Activated T-cell treated with anti-CD3 and anti-CD28 coated beads, Interleukin-2, amount 50 U/mL, for 48 hours (primary cell): ENCODE results near the gene NPAS3.

Experiments used
- DNase-seq, 2 experiments: peaks; one replicate each; pipeline ENCODE4 v3.0.0-alpha.2; 2020

Gene NPAS3

GRCh38 chr14:33343016-33343415 lies 404.3 kb downstream of the NPAS3 start:
- no peak for DNase-seq

- DNase-seq, result no peak
Measured at GRCh38 chr14:33347796-33348195, 409.1 kb downstream of the NPAS3 start.

- DNase-seq, result no peak
Measured at GRCh38 chr14:33348510-33348909, 409.8 kb downstream of the NPAS3 start.

GRCh38 chr14:33349871-33350270 lies 411.2 kb downstream of the NPAS3 start:
- DNase-seq, result no peak

- no peak for DNase-seq
Measured at GRCh38 chr14:33350366-33350990, 411.8 kb downstream of the NPAS3 start.

GRCh38 chr14:33352821-33353220 lies 414.1 kb downstream of the NPAS3 start:
- no peak for DNase-seq

GRCh38 chr14:33356181-33356580 lies 417.5 kb downstream of the NPAS3 start:
- no peak for DNase-seq

GRCh38 chr14:33357225-33358010 lies 418.7 kb downstream of the NPAS3 start:
- no peak for DNase-seq

GRCh38 chr14:33359288-33359881 lies 420.7 kb downstream of the NPAS3 start:
- DNase-seq, result no peak

GRCh38 chr14:33362934-33363333 lies 424.3 kb downstream of the NPAS3 start:
- no peak for DNase-seq

- no peak for DNase-seq
Measured at GRCh38 chr14:33363682-33364081, 425.0 kb downstream of the NPAS3 start.

GRCh38 chr14:33364466-33364865 lies 425.8 kb downstream of the NPAS3 start:
- DNase-seq, result no peak

GRCh38 chr14:33369041-33369440 lies 430.4 kb downstream of the NPAS3 start:
- DNase-seq, result no peak

GRCh38 chr14:33369972-33370371 lies 431.3 kb downstream of the NPAS3 start:
- no peak for DNase-seq

GRCh38 chr14:33370426-33370825 lies 431.7 kb downstream of the NPAS3 start:
- no peak for DNase-seq

- no peak for DNase-seq
Measured at GRCh38 chr14:33375196-33375595, 436.5 kb downstream of the NPAS3 start.

- DNase-seq, result no peak
Measured at GRCh38 chr14:33375786-33376185, 437.1 kb downstream of the NPAS3 start.

GRCh38 chr14:33376510-33376909 lies 437.8 kb downstream of the NPAS3 start:
- no peak for DNase-seq

- DNase-seq, result no peak
Measured at GRCh38 chr14:33377596-33378390, 439.1 kb downstream of the NPAS3 start.

GRCh38 chr14:33381717-33382116 lies 443.0 kb downstream of the NPAS3 start:
- no peak for DNase-seq

GRCh38 chr14:33386140-33386539 lies 447.5 kb downstream of the NPAS3 start:
- DNase-seq, result no peak

GRCh38 chr14:33386781-33387180 lies 448.1 kb downstream of the NPAS3 start:
- DNase-seq, result no peak

GRCh38 chr14:33390335-33390734 lies 451.7 kb downstream of the NPAS3 start:
- no peak for DNase-seq
